ENCODE measurements around the gene CMKLR1.

CMKLR1 gene

DNA sequence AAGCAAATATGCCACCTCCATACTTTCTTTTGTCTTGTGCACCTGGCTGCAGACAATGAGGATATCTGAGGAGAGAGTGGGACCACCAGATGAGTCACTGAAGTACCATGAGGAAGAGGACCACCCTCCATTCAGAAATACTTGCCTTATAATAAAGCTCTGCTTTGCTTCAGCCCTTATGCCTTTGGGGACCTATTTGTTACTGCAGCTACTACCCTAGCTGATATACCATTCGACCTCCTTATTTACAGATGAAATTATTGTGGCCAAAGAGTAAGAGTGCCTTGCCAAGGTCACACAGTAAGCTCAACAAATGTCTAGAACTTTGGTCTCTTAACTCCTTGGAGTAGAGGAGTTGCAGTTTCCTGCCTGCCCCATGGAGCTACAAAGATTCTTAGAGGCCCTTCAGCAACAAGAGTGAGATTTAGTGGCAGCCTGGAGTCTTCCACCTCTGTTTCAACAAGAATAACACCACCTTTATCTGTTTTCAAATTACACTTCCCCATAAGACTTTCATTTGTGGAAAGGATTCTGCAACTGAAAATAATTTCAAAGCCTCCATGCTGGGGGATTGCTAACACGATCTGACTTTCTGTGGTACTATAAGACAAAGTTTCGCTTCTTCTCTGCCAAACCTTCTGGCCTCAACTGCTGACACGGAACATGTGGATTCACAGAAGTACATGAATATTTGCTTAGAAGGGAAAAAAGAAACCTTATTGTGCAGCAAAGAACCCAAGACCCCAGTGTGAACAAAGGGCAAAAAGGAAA is 3.6 kb downstream of the CMKLR1 start:
- DNase-seq (ENCODE audit: low read depth in 2 of 2): no peak

GRCh38 chr12:108333898-108334699 is 5.0 kb downstream of the CMKLR1 start:
- DNase-seq (ENCODE audit: low read depth in 2 of 2): no peak

DNA sequence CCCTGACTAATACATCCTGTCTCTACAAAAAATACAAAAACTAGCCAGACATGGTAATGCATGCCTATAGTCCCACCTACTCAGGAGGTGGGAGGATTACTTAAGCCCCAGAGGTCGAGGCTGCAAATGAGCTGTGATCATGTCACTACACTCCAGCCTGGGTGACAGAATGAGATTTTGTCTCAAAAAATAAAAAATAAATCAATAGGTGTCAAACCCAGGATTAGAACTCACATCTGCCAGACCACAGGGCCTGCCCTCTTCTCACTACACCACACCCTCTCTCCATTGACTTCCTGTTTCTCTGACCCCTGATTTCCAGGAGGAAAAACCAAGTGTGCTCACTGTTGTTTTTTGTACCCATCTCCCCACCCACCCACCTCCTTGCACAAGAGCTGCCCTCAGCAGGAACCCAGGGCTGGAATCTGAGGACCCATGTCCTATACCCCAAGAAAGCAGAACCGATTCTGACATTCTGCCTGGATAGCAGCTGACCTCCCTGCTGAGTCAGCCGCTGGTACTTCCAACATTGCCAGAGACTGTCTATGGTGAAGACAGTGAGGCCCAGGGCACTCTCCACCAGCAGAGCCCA is 6.2 kb downstream of the CMKLR1 start:
- no peak for DNase-seq (ENCODE audit: low read depth in 2 of 2)

DNA sequence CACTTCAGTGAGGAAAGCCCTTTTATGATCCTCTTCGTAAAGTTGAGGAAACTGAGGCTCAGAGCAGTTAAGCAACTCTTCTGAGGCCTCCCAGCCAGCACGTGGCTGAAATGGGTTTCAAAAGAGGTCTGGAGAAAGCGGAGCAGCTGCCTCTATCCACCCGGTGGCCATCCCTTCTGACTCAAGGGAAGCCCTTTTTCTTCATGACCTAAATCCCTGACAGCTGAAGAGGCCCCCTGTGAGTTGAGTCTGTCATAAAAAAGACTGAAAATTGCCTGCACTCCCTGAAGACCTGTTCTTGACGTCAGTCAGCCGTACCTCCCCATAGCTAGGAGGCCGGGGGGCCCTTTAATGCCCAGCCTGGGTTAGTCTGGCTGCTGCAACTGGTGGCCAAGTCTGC is 10.7 kb downstream of the CMKLR1 start:
- DNase-seq (ENCODE audit: low read depth in 2 of 2): no peak

- DNase-seq (ENCODE audit: low read depth in 2 of 2): no peak
Observed at GRCh38 chr12:108327621-108328344, 11.3 kb downstream of the CMKLR1 start.

DNA sequence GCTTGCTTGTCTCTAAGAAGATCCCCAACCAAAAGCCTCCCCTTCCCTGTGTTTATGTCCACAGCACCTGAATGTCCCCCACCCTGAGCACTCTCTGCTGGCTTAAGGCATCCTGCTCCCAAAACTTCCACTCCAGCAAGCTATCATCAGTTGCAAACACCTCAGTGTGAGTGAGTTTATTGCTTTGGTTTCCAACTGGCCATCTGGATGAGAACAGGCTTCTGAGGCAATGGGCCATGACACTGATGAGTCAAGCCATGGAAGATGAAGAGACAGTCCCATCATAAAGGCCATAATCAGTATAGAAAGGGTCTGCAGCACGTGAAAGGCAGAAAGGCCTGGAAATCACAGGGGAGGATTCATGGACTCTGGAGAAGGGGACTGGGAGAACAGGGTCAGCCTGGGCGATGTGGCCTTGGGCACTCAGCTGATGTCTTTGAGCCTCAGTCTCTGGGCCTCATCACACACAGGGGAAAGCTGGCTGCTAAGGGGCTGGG is 12.8 kb downstream of the CMKLR1 start:
- no peak for DNase-seq (ENCODE audit: low read depth in 2 of 2)

DNA sequence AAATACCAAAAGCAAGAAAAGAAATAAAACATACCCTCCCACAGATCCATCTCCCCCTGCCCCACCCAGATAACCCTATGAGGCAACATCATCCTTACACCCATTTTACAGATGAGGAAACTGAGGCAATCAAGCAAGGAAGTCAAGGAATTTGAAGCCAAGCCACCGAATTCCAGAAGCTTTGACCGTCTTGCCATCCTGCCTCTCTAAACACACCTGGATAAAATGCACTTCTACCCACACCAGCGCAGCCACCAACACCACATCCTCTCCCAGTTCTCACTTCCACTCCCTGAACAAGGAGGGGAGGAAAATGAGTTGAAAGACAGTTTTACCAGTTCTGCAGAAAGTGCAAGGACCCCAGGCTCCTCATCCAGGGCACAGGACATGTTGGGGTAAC is 13.6 kb downstream of the CMKLR1 start:
- DNase-seq (ENCODE audit: low read depth in 2 of 2): no peak

DNA sequence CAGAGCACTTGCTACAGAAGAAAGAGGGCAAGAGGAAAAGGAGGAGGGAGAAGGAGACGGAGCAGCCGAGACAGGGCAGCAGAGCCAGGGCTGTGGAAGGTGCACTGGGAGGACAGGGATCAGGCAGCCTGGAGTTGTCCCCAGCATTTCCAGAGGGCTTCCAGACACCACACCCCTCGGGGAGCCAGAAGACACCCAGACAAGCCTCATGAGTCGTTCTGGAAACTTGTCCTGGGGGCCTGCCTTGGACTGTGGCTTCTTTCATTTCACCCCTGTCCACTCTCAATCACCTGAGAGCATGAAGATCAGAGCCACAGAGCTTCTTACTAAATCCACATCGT is 14.1 kb downstream of the CMKLR1 start:
- no peak for DNase-seq (ENCODE audit: low read depth in 2 of 2)

- DNase-seq (ENCODE audit: low read depth in 2 of 2): no peak
Observed at GRCh38 chr12:108324351-108325017, 14.6 kb downstream of the CMKLR1 start.

DNA sequence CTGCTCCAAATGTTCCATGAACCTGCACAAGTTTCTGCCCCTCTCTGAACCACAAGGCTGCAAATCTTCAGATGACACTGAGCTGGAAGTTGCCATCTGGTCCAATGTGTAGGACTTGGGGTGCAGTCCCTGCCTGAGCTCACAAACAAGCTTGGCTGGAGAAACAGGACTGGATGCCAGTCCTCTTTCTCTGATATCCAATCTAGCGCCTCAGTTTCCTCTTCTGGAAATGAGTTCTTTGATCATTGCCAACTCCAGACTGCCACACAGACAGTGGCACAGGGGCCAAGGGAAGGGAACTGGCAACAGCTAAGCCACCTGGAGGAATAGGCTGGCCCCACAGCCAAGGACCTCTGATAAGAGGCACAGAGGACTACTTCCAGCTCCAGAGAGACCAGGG is 15.5 kb downstream of the CMKLR1 start:
- no peak for DNase-seq (ENCODE audit: low read depth in 2 of 2)

- DNase-seq (ENCODE audit: low read depth in 2 of 2): no peak
Observed at GRCh38 chr12:108322998-108323397, 16.1 kb downstream of the CMKLR1 start.

DNA sequence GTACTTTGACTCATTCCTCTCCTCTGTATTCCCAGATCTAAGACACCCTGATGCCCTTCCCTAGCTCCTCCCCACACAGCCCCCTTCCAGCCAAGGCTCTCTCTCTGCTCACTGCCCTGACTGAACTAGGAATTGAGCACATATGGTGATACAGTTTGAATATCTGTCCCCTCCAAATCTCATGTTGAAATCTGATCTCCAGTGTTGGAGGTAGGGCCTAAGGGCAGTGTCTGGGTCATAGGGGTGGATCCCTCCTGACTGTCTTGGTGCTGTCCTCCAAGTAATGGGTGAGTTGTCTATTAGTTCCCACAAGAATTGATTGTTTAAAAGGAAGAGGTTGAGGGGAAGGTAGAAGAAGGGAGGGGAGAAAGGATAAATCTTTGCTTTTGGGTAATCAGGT is 17.4 kb downstream of the CMKLR1 start:
- no peak for DNase-seq (ENCODE audit: low read depth in 2 of 2)

GRCh38 chr12:108320507-108321293 is 18.4 kb downstream of the CMKLR1 start:
- no peak for DNase-seq (ENCODE audit: low read depth in 2 of 2)

GRCh38 chr12:108319277-108320234 is 19.6 kb downstream of the CMKLR1 start:
- DNase-seq (ENCODE audit: low read depth in 2 of 2): no peak

GRCh38 chr12:108318472-108319275 is 20.4 kb downstream of the CMKLR1 start:
- DNase-seq (ENCODE audit: low read depth in 2 of 2): no peak

- DNase-seq (ENCODE audit: low read depth in 2 of 2): no peak
Observed at GRCh38 chr12:108317308-108318234, 21.5 kb downstream of the CMKLR1 start.

Data from stimulated activated CD4-positive, alpha-beta T cell treated with anti-CD3 and anti-CD28 coated beads, Interleukin-1b, Interleukin-23, amount 100 ng/mL, for 4 hours (primary cell).